ENCODE data around the gene TMED5. TPM values are rescaled to one million over a fixed set of nuclear protein-coding genes. Genes with fewer than 3 reads are reported as not detected.

Gene TMED5
- total and polyA plus RNA-seq, 2 of the 4 experiments (the other 2 are of a cell fraction), result 20.1 to 38.1 TPM

GRCh38 chr1:93215322-93215721 is 35.1 kb upstream of the TMED5 start:
- Histone ChIP-seq H3K9ac (ENCODE audit: low read depth, low read length) (no peak overlapping the region), H2BK15ac (ENCODE audit: low read depth, low read length) (no peak overlapping the region), H3K18ac (ENCODE audit: low read depth, low read length) (no peak overlapping the region), H3K23ac (ENCODE audit: low read depth, low read length) (no peak overlapping the region), H2AFZ (replicated peaks; ENCODE audit: low read length, poor library complexity) (no peak overlapping the region), H3K27ac (ENCODE audit: insufficient read depth, low read length) (no peak overlapping the region), H3K36me3 (ENCODE audit: control insufficient read depth, insufficient read depth, low read length) (peaks cover 5% of the 10 kb centered on the region; the same call in 1 of the 2 replicates), H3K4me1 (ENCODE audit: control insufficient read depth, insufficient read depth, low read length) (no peaks in the 10 kb centered on the region), H3K4me3 (ENCODE audit: insufficient read depth, low read depth, low read length) (no peak overlapping the region), H3K79me1 (ENCODE audit: low read depth in 1 of 2, low read length in 2 of 2) (peaks cover 0 to 8% of the 10 kb centered on the region in 2 experiments; a peak in 3 of 4 replicates), H3K4me2 (ENCODE audit: low read depth, low read length) (no peak overlapping the region), H2BK20ac (ENCODE audit: low read depth, low read length) (no peak overlapping the region), H2BK5ac (ENCODE audit: low read depth, low read length, poor library complexity, severe bottlenecking) (no peak overlapping the region), H4K5ac (ENCODE audit: low read depth, low read length) (no peak overlapping the region), H4K8ac (ENCODE audit: low read depth in 2 of 2, low read length in 2 of 2) (no peak overlapping the region), H3K56ac (ENCODE audit: extremely low read depth, insufficient read depth, low read length) (no peak overlapping the region), H4K91ac (ENCODE audit: insufficient read depth, low read depth, low read length) (no peak overlapping the region), H2AK9ac (replicated peaks; ENCODE audit: low read depth, low read length, poor library complexity) (no peak overlapping the region), H4K20me1 (ENCODE audit: insufficient read depth, low read length) (no peaks in the 10 kb centered on the region), H2BK120ac (ENCODE audit: low read depth, low read length) (no peak overlapping the region), H3K14ac (replicated peaks; ENCODE audit: low read depth, low read length) (no peak overlapping the region), H3K4ac (ENCODE audit: low read depth, low read length) (no peak overlapping the region), H3K9me1 (ENCODE audit: insufficient read depth, low read length) (0 out of 2 replicates have a peak, but pooled peaks cover 3% of the 10 kb centered on the region), H3K9me3 (ENCODE audit: control insufficient read depth, insufficient read depth, low read length) (no peaks in the 10 kb centered on the region), H2AK5ac (ENCODE audit: low read depth, low read length) (no peak overlapping the region), H3K27me3 (ENCODE audit: control insufficient read depth, insufficient read depth, low read length) (no peaks in the 10 kb centered on the region)
- ATAC-seq (ENCODE audit: low read depth) (no peak), DNase-seq (no peak)
- POLR2A ChIA-PET (ENCODE audit: unreplicated experiment), result no interaction called here
- no CpG with 5 or more reads among the region's 2 CpGs for WGBS, 2 experiments (ENCODE audit: extremely low coverage in 2 of 2, insufficient read length in 1 of 2)
- no TSS peak for BruUV-seq (replicated peaks)
- intact Hi-C loops (cut with micrococcal nuclease) (no loop called here), dilution Hi-C loops (cut with HindIII; ENCODE audit: low sequenced_read_pairs, unreplicated experiment) (no loop called here), in situ Hi-C loops (cut with MboI; ENCODE audit: low sequenced_read_pairs) (no loop called here)
- TF ChIP-seq USF2 (IDR thresholded peaks at IDR 0.05; ENCODE audit: low read depth, low read length) (no peak), BHLHE40 (IDR thresholded peaks at IDR 0.05; ENCODE audit: low read depth, low read length) (no peak)
- CTCF ChIA-PET, result interaction anchor here (0.7 kb wide), 1 partner anchor 8 kb away, joined by 11 read pairs; no protein-coding TSS in a partner anchor

All from IMR-90 (cell line).